ENCODE data around the gene MICALL1.

- TF ChIP-seq CTCF (IDR thresholded peaks at IDR 0.05; ENCODE audit: insufficient read depth, low read length): no peak
- TF ChIP-seq REST (IDR thresholded peaks at IDR 0.05; ENCODE audit: insufficient replicate concordance, low read depth): no peak
- TF ChIP-seq POLR2AphosphoS5 (IDR thresholded peaks at IDR 0.05; ENCODE audit: low read depth): no peak
- no peak for TF ChIP-seq GABPA (IDR thresholded peaks at IDR 0.05; ENCODE audit: low read depth)
- TF ChIP-seq SPI1 (IDR thresholded peaks at IDR 0.05; ENCODE audit: borderline replicate concordance, low read depth): no peak
Measured at GRCh38 chr22:37924386-37925065, 18.4 kb downstream of the MICALL1 start.

All from HL-60 (cell line).